Measurements from ENCODE around the gene CBFA2T3.

DNA sequence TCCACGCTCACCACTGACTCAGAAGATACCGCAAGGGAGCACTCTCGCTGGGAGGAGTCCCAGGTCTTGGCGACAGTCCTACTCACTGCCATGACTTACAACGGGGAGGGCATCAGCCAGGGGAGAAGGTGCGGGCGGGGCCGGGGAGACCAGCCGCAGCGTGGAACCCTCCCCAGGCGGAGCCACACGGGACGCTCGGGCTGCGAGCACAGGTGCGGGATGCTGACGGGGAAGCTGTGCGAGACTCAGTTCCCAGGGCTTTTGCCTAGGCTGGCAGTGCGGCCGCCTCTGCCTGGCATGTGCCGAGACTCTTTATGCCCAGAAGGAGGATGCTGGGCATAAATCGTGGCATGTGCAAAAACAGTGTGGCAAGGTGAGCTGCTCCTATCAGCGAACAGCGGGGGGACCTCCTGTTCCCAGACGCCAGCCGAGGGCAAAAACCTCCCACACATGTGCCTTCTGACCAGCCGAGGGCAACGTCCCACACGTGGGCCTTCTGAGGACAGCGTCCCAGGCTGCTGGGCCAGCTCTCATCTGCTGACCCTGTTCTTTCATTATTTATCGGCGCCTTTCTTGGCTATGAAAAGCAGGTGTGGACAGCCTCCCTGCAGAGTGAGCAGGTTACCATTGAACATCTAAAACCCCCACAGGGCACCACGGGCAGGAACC, 126.3 kb downstream of the CBFA2T3 start:
- TF ChIP-seq, protein P1, sequence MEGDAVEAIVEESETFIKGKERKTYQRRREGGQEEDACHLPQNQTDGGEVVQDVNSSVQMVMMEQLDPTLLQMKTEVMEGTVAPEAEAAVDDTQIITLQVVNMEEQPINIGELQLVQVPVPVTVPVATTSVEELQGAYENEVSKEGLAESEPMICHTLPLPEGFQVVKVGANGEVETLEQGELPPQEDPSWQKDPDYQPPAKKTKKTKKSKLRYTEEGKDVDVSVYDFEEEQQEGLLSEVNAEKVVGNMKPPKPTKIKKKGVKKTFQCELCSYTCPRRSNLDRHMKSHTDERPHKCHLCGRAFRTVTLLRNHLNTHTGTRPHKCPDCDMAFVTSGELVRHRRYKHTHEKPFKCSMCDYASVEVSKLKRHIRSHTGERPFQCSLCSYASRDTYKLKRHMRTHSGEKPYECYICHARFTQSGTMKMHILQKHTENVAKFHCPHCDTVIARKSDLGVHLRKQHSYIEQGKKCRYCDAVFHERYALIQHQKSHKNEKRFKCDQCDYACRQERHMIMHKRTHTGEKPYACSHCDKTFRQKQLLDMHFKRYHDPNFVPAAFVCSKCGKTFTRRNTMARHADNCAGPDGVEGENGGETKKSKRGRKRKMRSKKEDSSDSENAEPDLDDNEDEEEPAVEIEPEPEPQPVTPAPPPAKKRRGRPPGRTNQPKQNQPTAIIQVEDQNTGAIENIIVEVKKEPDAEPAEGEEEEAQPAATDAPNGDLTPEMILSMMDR (IDR thresholded peaks at IDR 0.05): no peak
- TF ChIP-seq POLR2A (IDR thresholded peaks at IDR 0.05) (no peak), EP300 (IDR thresholded peaks at IDR 0.05) (no peak)

Measured in tibial nerve (tissue), 4 donors.